ENCODE measurements around the gene R3HDM1. TPM values are rescaled to one million over a fixed set of nuclear protein-coding genes. Genes with fewer than 3 reads are reported as not detected.

Gene R3HDM1
- total RNA-seq, 1 experiment from 2014 or later, result 52.5 TPM

DNA sequence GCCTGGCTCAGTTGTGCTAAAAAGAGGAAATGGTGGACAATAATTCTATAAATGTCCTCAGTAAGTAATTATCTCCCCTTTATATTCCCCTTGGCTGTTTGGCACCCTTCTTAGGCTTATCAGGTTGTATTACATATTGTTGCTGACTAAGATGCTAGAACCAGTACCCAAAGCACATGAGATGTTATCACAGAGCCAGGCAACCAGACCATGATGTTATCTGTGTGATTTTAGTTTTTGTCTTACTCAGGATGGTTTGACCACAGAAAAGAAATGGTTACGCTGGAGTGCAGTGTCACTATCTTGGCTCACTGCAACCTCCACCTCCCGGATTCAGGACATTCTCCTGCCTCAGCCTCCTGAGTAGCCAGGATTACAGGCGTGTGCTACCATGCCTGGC is 15.2 kb downstream of the R3HDM1 start:
- H3K9me3 ChIP-seq (replicated peaks), result no peaks in the 10 kb centered on the region
- no peaks in the 10 kb centered on the region for H3K27me3 ChIP-seq

DNA sequence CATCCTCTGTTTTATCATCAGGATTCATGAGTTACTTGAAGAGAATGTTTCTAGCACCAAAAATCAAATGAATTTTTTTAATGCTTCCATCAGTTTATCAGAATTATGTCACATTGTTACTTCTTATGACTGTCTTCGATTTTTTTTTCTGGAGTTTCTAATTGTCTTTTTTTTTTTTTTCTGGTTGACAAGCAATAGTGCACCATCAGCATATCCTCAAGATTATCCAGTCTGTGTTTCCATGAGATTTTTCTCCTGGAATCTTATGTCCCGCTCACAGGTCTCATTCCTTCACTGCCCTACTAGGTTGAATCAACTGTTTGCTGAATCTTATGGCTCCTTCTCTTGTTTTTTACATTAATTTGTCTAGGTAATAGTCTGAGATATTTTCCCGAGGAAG is 16.0 kb downstream of the R3HDM1 start:
- Histone ChIP-seq H3K36me3 (peaks cover 4% of the 10 kb centered on the region), H3K4me3 (no peak overlapping the region), H3K4me1 (no peaks in the 10 kb centered on the region), H3K27me3 (no peaks in the 10 kb centered on the region), H3K9me3 (replicated peaks) (no peaks in the 10 kb centered on the region), H3K27ac (no peak overlapping the region)
- DNase-seq, result no peak

More for the DNA sequence above, 15.2 kb downstream of the R3HDM1 start:
- H3K27ac ChIP-seq, result no peak overlapping the region
- H3K4me1 ChIP-seq, result no peaks in the 10 kb centered on the region
- H3K36me3 ChIP-seq, result no peaks in the 10 kb centered on the region; the same call in 1 of the 2 replicates
- no peak for DNase-seq
- H3K4me3 ChIP-seq, result no peak overlapping the region

DNA sequence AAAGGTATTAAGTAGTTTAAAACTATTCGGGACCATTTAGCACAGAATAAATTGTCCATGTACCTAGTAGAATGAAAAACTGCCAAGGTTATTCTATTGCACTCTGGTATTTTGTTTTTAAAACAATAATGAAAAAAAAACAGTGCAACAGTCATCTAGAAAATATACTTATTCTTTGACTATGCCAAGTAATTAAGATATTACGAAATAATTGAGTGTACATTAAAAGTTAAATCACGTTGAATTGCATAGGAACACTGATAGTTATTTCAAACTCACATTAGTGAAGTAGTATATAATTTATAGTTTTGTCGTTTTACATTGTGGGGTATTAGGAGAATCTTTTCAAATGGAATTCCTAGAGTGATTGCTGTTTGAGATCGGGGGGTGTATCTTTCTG is 20.1 kb downstream of the R3HDM1 start:
- no peaks in the 10 kb centered on the region for H3K4me1 ChIP-seq
- H3K27me3 ChIP-seq, result no peaks in the 10 kb centered on the region
- H3K27ac ChIP-seq, result no peak overlapping the region
- no peak for DNase-seq
- peaks cover 8% of the 10 kb centered on the region for H3K36me3 ChIP-seq
- 0 out of 2 replicates have a peak, but pooled peaks cover 3% of the 10 kb centered on the region for H3K9me3 ChIP-seq (replicated peaks)
- no peak overlapping the region for H3K4me3 ChIP-seq

DNA sequence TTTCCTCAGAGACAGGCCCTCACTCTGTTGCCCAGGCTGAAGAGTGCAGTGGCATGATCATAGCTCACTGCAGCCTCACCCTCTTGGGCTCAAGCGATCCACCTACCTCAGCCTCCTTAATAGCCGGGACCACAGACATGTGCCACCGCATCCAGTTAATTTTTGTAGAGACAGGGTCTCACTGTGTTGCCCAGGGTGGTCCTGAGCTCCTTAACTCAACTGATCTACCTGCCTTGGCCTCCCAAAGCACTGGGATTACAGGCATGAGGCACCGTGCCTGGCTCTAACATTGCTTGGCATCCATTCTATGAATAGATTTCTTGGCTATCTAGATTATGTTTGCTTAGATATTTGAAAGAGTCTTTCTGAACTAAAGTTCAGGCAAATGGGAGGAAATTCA is 21.6 kb downstream of the R3HDM1 start:
- Histone ChIP-seq H3K27ac (no peak overlapping the region), H3K4me3 (no peak overlapping the region), H3K36me3 (peaks cover 8% of the 10 kb centered on the region), H3K9me3 (replicated peaks) (0 out of 2 replicates have a peak, but pooled peaks cover 3% of the 10 kb centered on the region), H3K4me1 (no peaks in the 10 kb centered on the region), H3K27me3 (no peaks in the 10 kb centered on the region)
- DNase-seq, result no peak

DNA sequence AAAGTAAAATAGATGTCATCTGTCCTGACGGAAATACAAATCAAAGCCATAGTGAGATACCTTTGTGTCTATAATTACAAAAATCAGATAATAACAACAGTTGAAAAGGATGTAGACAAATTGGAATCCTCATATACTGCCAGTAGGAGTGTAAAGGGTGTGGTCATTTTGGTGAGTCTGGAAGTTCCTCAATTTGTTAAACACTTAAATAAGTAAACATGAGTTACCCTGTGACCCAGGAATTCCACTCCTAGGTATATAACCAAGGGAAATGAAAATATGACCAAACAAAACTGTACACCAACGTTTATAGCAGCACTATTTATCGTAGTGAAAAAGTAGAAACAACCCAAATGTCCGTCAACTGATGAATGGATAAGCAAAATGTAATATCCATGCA is 24.0 kb downstream of the R3HDM1 start:
- Histone ChIP-seq H3K27ac (no peak overlapping the region), H3K36me3 (peaks cover 8% of the 10 kb centered on the region; the same call in 1 of the 2 replicates), H3K9me3 (replicated peaks) (0 out of 2 replicates have a peak, but pooled peaks cover 3% of the 10 kb centered on the region), H3K4me3 (no peak overlapping the region), H3K27me3 (no peaks in the 10 kb centered on the region), H3K4me1 (no peaks in the 10 kb centered on the region)
- DNase-seq, result no peak

DNA sequence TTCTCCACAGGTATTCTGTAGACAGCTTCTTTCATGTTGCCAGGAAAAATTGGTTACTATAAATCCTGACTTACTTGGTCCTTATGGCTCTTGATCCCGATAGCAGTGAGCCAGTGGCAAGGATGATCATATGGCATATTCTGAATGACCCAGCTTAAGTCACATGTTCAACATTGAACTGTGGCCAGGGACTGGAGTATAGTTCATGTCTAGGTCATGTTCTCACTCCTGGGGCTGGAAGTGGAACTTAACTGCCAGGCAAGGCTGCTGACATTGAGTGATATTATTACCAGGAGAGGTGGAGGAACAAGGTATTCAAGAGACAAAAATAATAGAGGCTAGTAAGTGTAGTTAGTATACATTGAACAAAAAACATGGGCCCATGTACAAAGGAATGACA is 26.2 kb downstream of the R3HDM1 start:
- DNase-seq, result no peak
- H3K4me1 ChIP-seq, result no peaks in the 10 kb centered on the region

DNA sequence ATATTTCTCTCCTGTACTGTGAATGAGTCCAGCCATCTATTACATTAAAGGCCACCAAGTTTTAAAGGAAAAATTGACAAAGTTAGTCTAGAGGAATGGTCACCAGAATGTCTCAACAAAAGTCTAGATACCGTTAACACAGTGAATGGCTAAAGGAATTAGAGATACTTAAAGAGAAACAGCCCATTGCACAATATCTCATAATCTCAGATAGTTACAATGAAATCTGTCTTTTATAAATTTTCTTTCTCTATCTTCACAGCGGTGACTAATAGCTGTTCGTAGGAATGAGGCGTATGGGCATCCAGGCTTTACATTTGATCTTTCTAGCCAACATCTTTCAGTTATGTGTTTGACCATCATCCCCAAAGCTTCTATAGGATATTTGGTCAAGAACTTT is 30.6 kb downstream of the R3HDM1 start:
- no peak overlapping the region for H3K27ac ChIP-seq
- no peaks in the 10 kb centered on the region for H3K4me1 ChIP-seq

More for the DNA sequence above, 26.2 kb downstream of the R3HDM1 start:
- Histone ChIP-seq H3K9me3 (replicated peaks) (0 out of 2 replicates have a peak, but pooled peaks cover 3% of the 10 kb centered on the region), H3K4me3 (no peak overlapping the region), H3K27me3 (no peaks in the 10 kb centered on the region), H3K27ac (no peak overlapping the region), H3K36me3 (peaks cover 7% of the 10 kb centered on the region; the same call in 1 of the 2 replicates)

DNA sequence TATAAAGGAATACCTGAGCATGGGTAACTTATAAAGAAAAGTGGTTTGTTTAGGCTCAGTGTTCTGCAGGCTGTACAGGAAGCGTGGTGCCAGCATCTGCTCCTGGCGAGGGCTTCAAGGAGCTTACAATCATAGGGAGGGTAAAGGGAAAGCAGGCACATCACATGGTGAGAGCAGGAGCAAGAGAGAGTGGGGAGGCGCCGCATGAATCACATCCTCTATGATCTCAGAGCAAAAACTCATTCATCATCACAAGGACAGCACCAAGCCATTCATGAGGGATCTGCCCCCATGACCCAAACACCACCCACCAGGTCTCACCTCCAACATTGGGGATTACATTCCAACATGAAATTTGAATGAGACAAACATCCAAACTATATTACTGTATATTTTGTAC is 32.5 kb downstream of the R3HDM1 start:
- Histone ChIP-seq H3K4me3 (no peak overlapping the region), H3K36me3 (peaks cover 4% of the 10 kb centered on the region), H3K4me1 (no peaks in the 10 kb centered on the region), H3K9me3 (replicated peaks) (no peaks in the 10 kb centered on the region), H3K27me3 (no peaks in the 10 kb centered on the region), H3K27ac (no peak overlapping the region)
- no peak for DNase-seq

More for the DNA sequence above, 30.6 kb downstream of the R3HDM1 start:
- H3K36me3 ChIP-seq, result peaks cover 4% of the 10 kb centered on the region
- H3K4me3 ChIP-seq, result no peak overlapping the region
- H3K9me3 ChIP-seq (replicated peaks), result no peaks in the 10 kb centered on the region
- DNase-seq, result no peak
- no peaks in the 10 kb centered on the region for H3K27me3 ChIP-seq

DNA sequence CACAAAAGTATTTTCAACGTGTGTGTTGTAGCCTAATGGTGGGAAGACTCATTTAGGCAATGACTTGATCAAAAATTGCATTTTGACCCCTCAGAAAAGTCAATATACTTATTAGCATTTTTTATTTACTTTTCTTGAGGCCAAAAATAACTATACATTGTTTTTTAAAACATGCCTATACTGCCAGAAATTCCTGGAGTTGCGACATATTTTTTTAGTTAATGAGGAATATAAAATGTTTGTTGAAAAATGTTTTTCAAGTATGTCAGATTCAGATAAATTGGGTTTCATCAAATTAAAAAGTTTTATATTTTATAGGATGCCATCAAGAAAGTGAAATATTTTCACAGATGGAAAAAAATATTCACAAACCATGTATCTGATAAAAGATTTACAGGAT is 39.6 kb downstream of the R3HDM1 start:
- no peaks in the 10 kb centered on the region for H3K9me3 ChIP-seq (replicated peaks)
- H3K4me3 ChIP-seq, result no peak overlapping the region
- no peaks in the 10 kb centered on the region; the same call in none of the 2 replicates for H3K36me3 ChIP-seq
- H3K4me1 ChIP-seq, result no peaks in the 10 kb centered on the region
- no peaks in the 10 kb centered on the region for H3K27me3 ChIP-seq
- DNase-seq, result no peak
- no peak overlapping the region for H3K27ac ChIP-seq

DNA sequence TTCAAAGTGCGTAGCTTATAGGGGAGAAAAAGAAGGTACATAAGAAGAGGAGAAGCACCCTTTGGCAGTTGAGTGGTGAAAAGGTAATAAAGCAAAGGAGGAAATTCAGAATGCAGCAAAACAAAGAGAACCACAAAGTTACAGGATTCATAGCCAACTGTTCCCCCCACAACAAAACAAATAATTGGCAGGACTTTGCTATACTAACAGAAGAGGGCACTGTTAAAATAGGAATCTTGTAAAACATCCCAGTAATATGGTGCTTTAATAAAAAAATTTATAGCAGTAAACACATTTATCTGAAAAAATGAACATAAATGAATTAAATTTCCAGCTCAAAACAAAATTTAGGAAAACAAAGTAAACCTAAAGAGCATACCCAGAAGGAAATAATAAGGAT is 42.3 kb downstream of the R3HDM1 start:
- Histone ChIP-seq H3K27ac (no peak overlapping the region), H3K4me3 (no peak overlapping the region), H3K36me3 (no peaks in the 10 kb centered on the region; the same call in 1 of the 2 replicates), H3K4me1 (no peaks in the 10 kb centered on the region), H3K9me3 (replicated peaks) (no peaks in the 10 kb centered on the region), H3K27me3 (no peaks in the 10 kb centered on the region)
- DNase-seq, result no peak

DNA sequence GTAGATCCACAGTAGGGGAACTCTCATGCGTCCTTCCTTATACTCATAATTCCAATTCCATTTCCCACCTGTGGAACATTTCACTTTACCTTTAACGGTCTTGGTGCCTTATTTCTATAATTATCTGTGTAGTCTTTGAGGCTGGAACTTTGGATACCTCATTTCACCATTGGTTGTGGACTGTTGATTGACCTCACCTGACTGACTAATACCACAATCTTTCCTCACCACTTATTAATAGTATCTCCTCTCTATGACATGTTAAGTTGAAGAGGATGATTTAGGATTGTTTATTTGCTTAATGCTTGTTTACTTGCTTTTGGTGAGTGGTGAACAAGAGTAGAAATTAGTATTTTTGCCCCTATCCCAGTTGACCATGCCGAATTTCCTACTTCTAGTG is 50.0 kb downstream of the R3HDM1 start:
- Histone ChIP-seq H3K27ac (no peak overlapping the region), H3K4me1 (no peaks in the 10 kb centered on the region), H3K9me3 (replicated peaks) (no peaks in the 10 kb centered on the region), H3K27me3 (no peaks in the 10 kb centered on the region), H3K36me3 (no peaks in the 10 kb centered on the region), H3K4me3 (no peak overlapping the region)
- no peak for DNase-seq

DNA sequence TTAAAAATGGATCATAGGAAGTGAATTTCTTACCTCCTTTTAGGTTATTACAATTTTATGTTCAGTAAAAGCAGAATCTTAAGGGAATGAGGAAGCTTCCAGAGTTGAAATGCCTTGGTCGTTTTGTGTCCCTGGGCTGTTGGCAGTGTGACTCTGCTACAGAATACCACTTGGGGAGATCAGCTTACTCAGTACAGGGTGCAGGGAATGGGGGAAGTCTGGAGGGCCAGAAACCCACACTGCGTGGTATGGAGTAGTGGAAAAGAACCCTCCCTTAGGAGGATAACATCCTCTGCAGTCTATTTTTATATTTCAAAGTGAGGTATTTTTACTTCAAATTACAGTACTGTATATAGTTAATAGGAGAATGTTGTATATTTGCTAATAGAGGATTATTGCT is 51.1 kb downstream of the R3HDM1 start:
- H3K4me3 ChIP-seq, result no peak overlapping the region
- DNase-seq, result no peak
- no peaks in the 10 kb centered on the region for H3K9me3 ChIP-seq (replicated peaks)

DNA sequence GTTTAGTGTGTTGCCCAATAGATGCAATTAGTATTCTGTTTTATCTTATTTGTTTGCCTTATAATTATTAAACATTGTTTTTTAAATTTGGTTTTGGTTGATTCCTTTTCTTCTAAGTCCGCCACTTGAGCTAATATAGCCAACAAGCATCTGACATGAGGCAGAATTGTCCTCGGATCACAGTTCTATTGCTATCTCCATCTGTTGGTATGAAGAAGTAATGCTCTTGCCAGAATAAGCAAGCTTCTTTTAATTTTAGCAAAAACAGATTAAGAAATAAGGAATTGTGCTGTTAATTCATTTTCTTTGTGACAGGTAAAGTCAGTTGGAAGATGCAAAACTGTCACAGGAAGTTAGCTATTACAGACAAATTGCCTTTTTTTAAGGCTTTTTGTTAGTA is 54.3 kb downstream of the R3HDM1 start:
- DNase-seq, result no peak
- no peaks in the 10 kb centered on the region for H3K27me3 ChIP-seq
- no peak overlapping the region for H3K27ac ChIP-seq
- no peaks in the 10 kb centered on the region; the same call in 1 of the 2 replicates for H3K36me3 ChIP-seq
- H3K9me3 ChIP-seq (replicated peaks), result no peaks in the 10 kb centered on the region
- no peaks in the 10 kb centered on the region for H3K4me1 ChIP-seq
- H3K4me3 ChIP-seq, result no peak overlapping the region

More for the DNA sequence above, 51.1 kb downstream of the R3HDM1 start:
- no peak overlapping the region for H3K27ac ChIP-seq
- H3K36me3 ChIP-seq, result no peaks in the 10 kb centered on the region
- H3K4me1 ChIP-seq, result no peaks in the 10 kb centered on the region
- no peaks in the 10 kb centered on the region for H3K27me3 ChIP-seq

DNA sequence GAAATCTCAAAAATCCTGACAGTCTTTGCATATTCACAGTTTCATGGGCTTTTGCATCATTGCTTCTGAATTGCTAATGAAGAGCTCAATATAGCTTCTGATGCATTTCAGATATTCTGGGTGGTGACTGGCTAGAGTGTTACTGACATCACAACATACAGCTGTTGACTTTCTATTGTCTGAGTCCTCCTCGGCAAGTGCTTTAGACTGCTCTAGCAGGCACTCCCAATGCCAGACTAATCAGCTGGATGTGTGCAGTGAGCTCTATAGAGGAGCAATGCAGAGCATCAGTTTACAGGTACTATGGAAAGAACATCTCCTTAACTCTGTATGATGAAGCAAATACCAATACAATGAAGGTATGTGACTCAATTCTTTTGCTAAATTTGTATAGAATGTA is 54.9 kb downstream of the R3HDM1 start:
- DNase-seq, result peak; percentile 4 to 27
- Histone ChIP-seq H3K27ac (no peak overlapping the region), H3K36me3 (no peaks in the 10 kb centered on the region; the same call in 1 of the 2 replicates), H3K9me3 (replicated peaks) (no peaks in the 10 kb centered on the region), H3K27me3 (no peaks in the 10 kb centered on the region), H3K4me3 (no peak overlapping the region), H3K4me1 (no peaks in the 10 kb centered on the region)

DNA sequence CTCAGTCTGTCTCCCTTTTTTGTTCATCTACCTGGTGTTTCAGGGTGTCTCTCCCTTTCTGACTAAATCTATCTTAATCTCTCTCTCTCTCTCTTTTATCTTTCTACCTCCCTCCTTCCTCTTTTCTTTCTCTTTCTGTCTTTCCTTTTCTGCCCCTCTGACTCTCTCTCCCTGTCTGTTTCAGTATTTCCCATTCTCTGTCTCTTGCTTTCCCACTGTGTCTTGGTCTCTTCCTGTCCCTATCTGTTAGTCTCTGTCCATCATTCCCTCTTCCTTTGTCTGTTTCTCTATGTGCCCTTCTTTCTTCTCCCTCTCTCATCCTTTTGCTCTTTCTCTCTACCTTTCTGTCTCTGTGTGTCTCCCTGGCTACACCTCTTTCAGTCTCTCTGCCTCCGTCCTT is 56.7 kb downstream of the R3HDM1 start:
- no peak overlapping the region for H3K4me3 ChIP-seq
- no peak for DNase-seq
- peaks cover 5% of the 10 kb centered on the region for H3K9me3 ChIP-seq (replicated peaks)
- H3K36me3 ChIP-seq, result no peaks in the 10 kb centered on the region; the same call in 1 of the 2 replicates
- H3K4me1 ChIP-seq, result no peaks in the 10 kb centered on the region
- H3K27me3 ChIP-seq, result no peaks in the 10 kb centered on the region
- H3K27ac ChIP-seq, result no peak overlapping the region

DNA sequence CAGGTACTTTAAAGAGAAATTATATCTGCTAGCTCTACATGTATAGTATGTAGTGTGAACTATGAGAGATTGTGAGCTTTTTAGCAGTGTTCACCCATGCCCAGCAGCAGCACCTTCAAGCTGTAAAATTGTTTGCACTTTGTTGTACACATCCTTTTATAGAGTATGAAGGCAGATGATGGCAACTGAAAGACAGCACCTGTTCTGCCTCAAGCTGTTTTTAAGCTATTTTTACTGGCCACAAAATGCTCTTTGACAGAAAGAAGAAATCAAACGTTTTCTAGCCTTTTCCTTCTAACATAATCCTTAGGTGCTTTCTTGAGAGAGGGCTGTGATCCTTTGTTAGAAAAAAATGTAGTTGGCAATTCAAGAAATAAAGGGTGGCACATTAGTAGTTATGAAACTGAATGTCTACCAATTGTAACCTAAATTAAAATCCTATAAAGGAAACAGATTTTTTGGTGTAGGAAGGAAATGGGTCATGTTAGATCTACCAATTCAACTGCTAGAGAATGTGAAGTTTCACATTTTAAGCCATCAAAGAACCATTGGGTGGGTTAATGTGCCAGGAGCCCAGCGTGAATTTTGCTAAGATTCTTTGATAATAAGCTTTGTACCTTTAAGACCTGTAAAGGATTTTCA is 59.5 kb downstream of the R3HDM1 start:
- Histone ChIP-seq H3K36me3 (no peaks in the 10 kb centered on the region; the same call in 1 of the 2 replicates), H3K9me3 (replicated peaks) (peaks cover 5% of the 10 kb centered on the region), H3K27me3 (no peaks in the 10 kb centered on the region), H3K4me1 (no peaks in the 10 kb centered on the region), H3K4me3 (no peak overlapping the region), H3K27ac (no peak overlapping the region)
- peak in 1 of 2 experiments; percentile 12 for DNase-seq

All from SJCRH30 (cell line).